GM12865 (cell line): ENCODE measurements around the gene PLA1A.

ENCODE experiments used
- DNase-seq: peaks from one replicate; pipeline ENCODE4 v3.0.0; 2010; ENCODE audit warnings: low read depth
- H3K4me3 ChIP-seq: 2 replicates; pipeline ENCODE4 v1.5.1; 2011; ENCODE audit warnings: mild to moderate bottlenecking, low read depth, low read length, control low read depth
- TF ChIP-seq, protein P1 (sequence below): IDR thresholded peaks from 2 replicates; pipeline ENCODE4 v1.5.1; 2011; ENCODE audit warnings: low read length, control low read depth, low read depth, inconsistent platforms; ENCODE audit not compliant: insufficient read depth; ENCODE audit errors: missing control alignments

Gene PLA1A

DNA sequence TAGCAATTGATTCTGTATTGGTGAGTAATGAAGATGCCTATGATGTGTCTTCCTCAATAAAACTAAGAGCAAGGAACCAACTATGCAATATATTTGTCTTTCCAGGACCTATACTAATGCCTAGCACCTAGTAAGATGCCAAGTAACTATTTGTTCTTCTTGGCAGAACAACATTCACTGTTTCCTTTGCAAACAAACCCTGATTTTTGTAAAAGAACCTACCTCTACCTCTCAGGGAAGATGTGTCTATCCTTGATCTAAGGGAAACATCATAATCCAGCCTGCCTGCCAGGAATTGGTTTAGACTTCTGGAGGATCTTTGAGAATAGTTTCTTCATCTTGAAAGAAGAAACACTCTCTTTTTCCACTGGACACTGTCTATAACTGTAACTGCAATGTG lies 22.2 kb upstream of the PLA1A start:
- no peak for DNase-seq
- H3K4me3 ChIP-seq, result no peak overlapping the region
- TF ChIP-seq, protein P1, sequence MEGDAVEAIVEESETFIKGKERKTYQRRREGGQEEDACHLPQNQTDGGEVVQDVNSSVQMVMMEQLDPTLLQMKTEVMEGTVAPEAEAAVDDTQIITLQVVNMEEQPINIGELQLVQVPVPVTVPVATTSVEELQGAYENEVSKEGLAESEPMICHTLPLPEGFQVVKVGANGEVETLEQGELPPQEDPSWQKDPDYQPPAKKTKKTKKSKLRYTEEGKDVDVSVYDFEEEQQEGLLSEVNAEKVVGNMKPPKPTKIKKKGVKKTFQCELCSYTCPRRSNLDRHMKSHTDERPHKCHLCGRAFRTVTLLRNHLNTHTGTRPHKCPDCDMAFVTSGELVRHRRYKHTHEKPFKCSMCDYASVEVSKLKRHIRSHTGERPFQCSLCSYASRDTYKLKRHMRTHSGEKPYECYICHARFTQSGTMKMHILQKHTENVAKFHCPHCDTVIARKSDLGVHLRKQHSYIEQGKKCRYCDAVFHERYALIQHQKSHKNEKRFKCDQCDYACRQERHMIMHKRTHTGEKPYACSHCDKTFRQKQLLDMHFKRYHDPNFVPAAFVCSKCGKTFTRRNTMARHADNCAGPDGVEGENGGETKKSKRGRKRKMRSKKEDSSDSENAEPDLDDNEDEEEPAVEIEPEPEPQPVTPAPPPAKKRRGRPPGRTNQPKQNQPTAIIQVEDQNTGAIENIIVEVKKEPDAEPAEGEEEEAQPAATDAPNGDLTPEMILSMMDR, result no peak

DNA sequence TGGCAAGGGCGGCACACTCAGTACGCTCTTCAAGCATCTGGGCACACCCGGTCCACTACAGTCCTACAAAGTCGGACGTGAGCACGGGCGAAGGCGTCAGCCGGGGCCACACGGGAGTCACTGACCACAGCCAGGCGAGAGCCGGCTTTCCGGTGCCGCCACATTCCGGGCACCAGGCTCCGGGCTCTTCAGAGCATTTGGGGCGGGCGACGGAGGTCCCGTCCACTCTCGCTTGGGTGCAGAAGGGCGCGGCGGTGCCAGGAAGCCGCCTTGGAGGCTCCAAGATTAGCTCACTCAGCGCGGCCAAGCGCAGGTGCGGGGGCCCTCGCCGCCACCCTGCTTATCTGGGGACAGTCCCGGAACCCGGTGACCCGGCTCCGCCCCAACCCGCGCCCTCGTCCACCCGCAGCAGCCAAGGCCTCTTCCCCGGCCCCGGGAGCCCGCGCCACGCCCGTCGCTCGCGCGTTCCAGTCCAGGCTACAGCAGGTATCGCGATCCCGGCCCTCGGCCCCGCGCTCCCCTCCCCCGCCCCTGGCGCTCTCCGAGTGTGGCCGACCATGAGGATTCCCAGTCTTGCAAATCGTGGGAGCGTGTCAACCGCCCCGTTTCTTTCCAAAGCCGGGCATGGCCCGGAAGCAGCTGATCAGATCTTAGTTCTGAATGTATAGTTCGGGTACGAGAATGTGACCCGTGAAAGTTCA lies 18.2 kb upstream of the PLA1A start, which contains the start of gene ADPRH:
Gene ADPRH, plus strand, starts transcription at position 127 of the 701 bp plus-strand sequence. CDS start 2,678 bp downstream, outside the sequence.
- DNase-seq, result peak; percentile 91
- peak within 1 kb of the TSS; percentile 59 for H3K4me3 ChIP-seq
- TF ChIP-seq, protein P1, result no peak

DNA sequence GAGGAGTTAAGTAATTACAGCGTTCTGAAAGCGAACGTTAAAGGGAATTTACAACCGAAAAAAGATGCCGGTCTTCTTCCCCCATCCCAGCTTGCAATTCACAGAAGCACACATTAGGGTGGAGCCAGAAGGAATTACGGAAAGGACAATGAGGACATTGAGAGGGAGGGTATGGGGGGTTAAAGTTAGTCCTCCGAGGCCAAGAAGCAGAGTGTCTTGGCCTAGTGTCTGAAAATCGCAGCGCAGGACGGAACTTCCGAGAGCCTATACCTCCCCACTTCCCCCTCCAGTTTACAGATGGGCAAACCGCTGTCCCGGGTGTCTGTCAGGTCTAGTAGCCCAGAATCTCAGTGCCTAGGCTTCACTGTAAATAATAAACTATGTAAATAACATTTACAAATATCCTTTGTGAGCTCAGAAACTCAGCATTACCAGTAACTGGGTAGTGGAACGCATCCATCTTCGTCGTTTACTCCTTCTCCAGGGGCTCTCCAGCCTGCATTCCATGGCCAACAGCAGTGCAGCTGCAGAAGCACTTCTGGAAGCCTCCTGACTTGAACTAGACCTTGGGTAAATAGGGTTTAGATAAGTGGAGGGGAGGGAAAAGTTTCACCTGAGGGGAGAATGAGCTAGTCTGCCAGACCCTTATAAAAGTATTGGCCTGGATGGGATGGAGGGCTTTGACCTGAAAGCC lies 17.5 kb upstream of the PLA1A start:
- TF ChIP-seq, protein P1, result no peak
- H3K4me3 ChIP-seq, result peak overlapping the region; percentile 59
- DNase-seq, result peak; percentile 88

DNA sequence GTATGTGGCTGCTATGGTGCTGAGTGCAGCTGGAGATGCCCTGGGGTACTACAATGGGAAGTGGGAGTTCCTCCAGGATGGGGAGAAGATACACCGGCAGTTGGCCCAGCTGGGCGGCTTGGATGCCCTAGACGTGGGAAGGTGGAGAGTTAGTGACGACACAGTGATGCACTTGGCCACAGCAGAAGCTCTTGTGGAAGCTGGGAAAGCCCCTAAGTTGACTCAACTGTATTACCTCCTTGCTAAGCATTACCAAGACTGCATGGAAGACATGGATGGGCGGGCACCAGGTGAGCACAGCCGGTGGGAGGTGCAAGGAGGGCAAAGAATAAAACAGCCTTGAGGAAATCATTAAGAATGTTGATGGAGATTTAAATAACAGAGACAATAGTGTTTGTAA lies 15.5 kb upstream of the PLA1A start:
- H3K4me3 ChIP-seq, result peak overlapping the region; percentile 33
- TF ChIP-seq, protein P1, result no peak
- DNase-seq, result peak; percentile 79

DNA sequence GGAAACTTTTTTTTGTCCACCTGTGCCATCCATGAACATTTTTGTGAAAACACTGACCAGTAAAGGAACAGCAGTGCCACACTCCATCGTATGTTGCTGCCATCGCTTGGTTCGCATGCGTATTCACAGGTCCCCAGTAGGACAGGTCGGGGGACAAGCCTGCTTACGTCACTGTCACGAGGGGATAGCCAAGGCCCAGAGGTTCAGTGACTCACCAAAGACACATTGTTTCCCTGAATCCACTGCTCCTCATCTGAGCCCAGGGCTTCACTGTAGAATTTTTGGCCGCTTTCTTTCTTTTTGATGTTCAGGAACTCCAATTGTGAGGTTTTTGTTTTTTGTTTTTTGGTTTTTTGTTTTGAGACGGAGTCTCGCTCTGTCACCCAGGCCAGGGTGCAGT lies 12.5 kb upstream of the PLA1A start:
- TF ChIP-seq, protein P1, result no peak
- DNase-seq, result no peak
- H3K4me3 ChIP-seq, result no peak overlapping the region

DNA sequence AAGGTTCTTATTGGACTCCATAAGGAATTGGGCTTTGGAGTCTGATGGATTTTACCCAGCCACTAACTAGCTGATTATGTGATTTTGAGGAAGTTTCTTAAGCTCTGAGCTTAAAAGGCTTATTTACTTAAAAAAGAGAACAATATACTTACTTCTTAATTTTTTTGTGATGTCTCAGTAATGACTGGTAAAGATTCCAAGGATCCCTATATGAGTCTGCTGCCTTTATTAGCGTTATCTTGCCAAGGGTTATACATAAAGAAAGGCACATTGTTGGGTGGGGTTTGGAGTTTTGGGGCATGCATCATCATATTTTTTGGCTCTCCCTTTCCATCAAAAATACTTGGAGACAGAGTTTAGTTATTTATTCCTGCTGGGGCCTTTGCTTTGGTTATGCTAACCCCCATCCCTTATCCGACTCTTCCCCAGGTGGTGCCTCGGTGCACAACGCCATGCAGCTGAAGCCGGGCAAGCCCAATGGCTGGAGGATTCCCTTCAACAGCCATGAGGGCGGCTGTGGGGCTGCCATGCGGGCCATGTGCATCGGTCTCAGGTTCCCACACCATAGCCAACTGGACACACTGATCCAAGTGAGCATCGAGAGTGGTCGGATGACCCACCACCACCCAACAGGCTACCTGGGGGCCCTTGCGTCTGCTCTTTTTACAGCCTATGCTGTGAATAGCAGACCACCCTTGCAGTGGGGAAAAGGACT lies 11.7 kb upstream of the PLA1A start:
- no peak overlapping the region for H3K4me3 ChIP-seq
- DNase-seq, result no peak
- TF ChIP-seq, protein P1, result no peak
